Testis (tissue), 2 donors: ENCODE data around the gene ST3GAL5.

Source experiments
- POLR2A ChIP-seq: fragments of 450-650 bp; IDR thresholded peaks from one replicate; pipeline ENCODE4 v1.6.1; 2017; ENCODE audit warnings: antibody characterized with exemption, mild to moderate bottlenecking, moderate library complexity
- TF ChIP-seq, protein P1 (sequence below), 3 experiments: fragments of 450-650 bp in 2 of 3; fragments of 200-600 bp in 1 of 3; sonication (generic) in 1 of 3; IDR thresholded peaks; one replicate each; pipeline ENCODE4 v1.5.1; 2016 to 2019; ENCODE audit warnings: antibody characterized with exemption in 3 of 3, mild to moderate bottlenecking in 2 of 3, moderate library complexity in 1 of 3

DNA sequence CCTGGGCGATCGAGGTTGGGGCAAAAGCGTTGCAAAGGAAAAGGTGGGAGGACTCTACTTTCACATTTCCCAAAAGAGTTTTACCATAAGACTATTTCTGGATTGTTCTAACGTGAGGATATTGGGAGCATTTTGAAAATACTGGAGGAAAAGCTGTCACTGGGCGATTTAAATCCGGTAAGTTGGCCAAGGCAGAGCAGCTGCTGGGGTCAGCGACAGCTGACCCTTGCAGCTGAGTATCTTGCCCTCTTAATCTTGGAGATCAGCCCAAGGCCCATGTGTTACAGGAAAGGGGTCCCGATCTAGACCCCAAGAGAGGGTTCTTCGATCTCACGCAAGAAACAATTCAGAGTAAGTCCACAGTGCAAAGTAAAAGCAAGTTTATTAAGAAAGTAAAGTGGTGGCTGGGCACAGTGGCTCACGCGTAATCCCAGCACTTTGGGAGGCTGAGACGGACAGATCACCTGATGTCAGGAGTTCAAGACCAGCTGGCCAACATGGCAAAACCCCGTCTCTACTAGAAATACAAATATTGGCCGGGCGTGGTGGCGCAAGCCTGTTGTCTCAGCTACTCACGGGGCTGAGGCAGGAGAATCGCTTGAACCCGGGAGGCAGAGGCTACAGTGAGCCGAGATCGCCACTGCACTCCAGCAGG, 964 bp upstream of the ST3GAL5 start:
- TF ChIP-seq, protein P1, sequence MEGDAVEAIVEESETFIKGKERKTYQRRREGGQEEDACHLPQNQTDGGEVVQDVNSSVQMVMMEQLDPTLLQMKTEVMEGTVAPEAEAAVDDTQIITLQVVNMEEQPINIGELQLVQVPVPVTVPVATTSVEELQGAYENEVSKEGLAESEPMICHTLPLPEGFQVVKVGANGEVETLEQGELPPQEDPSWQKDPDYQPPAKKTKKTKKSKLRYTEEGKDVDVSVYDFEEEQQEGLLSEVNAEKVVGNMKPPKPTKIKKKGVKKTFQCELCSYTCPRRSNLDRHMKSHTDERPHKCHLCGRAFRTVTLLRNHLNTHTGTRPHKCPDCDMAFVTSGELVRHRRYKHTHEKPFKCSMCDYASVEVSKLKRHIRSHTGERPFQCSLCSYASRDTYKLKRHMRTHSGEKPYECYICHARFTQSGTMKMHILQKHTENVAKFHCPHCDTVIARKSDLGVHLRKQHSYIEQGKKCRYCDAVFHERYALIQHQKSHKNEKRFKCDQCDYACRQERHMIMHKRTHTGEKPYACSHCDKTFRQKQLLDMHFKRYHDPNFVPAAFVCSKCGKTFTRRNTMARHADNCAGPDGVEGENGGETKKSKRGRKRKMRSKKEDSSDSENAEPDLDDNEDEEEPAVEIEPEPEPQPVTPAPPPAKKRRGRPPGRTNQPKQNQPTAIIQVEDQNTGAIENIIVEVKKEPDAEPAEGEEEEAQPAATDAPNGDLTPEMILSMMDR (IDR thresholded peaks at IDR 0.05) = no peak
- no peak for TF ChIP-seq POLR2A
